Fibroblast of lung (primary cell): ENCODE results near the gene CNNM2. TPM values are rescaled to one million over a fixed set of nuclear protein-coding genes. Genes with fewer than 3 reads are reported as not detected.

ENCODE experiments used
- DNase-seq, 2 donors: peaks; one replicate each; pipeline versions ENCODE4 v3.0.0 to v3.0.0-alpha.2; 2010; ENCODE audit warnings: low read depth in 2 of 2
- H2AFZ ChIP-seq: 2 replicates; pipeline ENCODE4 v1.5.1; 2012; ENCODE audit warnings: low read length, control low read depth, inconsistent platforms
- H3K27ac ChIP-seq: 2 replicates; pipeline ENCODE4 v1.5.1; 2011; ENCODE audit warnings: low read length, control low read depth; ENCODE audit not compliant: insufficient read depth
- H3K27me3 ChIP-seq: 2 replicates; pipeline ENCODE4 v1.5.1; 2011; ENCODE audit warnings: mild to moderate bottlenecking, low read length; ENCODE audit not compliant: control insufficient read depth, insufficient read depth
- H3K36me3 ChIP-seq: 2 replicates; pipeline ENCODE4 v1.5.1; 2011; ENCODE audit warnings: low read length; ENCODE audit not compliant: control insufficient read depth, insufficient read depth
- H3K4me1 ChIP-seq: 2 replicates; pipeline ENCODE4 v1.5.1; 2011; ENCODE audit warnings: low read length; ENCODE audit not compliant: control insufficient read depth, insufficient read depth; ENCODE audit errors: extremely low read depth
- H3K4me2 ChIP-seq: 2 replicates; pipeline ENCODE4 v1.5.1; 2011; ENCODE audit warnings: low read length, control low read depth; ENCODE audit not compliant: insufficient read depth; ENCODE audit errors: extremely low read depth
- H3K4me3 ChIP-seq, 4 experiments: fragments of 200-600 bp in 1 of 4; sonication (generic) in 1 of 4; replicated peaks in 1 of 4; 2 replicates each; pipeline ENCODE4 v1.5.1; 2011 to 2016; ENCODE audit warnings: low read length in 4 of 4, low read depth in 3 of 4, mild to moderate bottlenecking in 3 of 4, control low read depth in 2 of 4, inconsistent platforms in 1 of 4, mixed read lengths in 1 of 4; ENCODE audit not compliant: insufficient read depth in 1 of 4; ENCODE audit errors: control extremely low read depth in 1 of 4
- H3K79me2 ChIP-seq: 2 replicates; pipeline ENCODE4 v1.5.1; 2012; ENCODE audit warnings: mild to moderate bottlenecking, low read length, inconsistent platforms; ENCODE audit not compliant: control insufficient read depth, insufficient read depth
- H3K9ac ChIP-seq: 2 replicates; pipeline ENCODE4 v1.5.1; 2011; ENCODE audit warnings: mild to moderate bottlenecking, low read length, control low read depth; ENCODE audit not compliant: insufficient read depth
- H3K9me3 ChIP-seq: 2 replicates; pipeline ENCODE4 v1.5.1; 2012; ENCODE audit warnings: low read depth, low read length; ENCODE audit not compliant: control insufficient read depth, insufficient read depth
- H4K20me1 ChIP-seq: 2 replicates; pipeline ENCODE4 v1.5.1; 2011; ENCODE audit warnings: low read length; ENCODE audit not compliant: control insufficient read depth, insufficient read depth; ENCODE audit errors: extremely low read depth
- EZH2 ChIP-seq: IDR thresholded peaks from 2 replicates; pipeline ENCODE4 v1.5.1; 2012; ENCODE audit warnings: low read length, control low read depth, mild to moderate bottlenecking; ENCODE audit errors: missing control alignments
- polyA plus RNA-seq, 2 donors: library from polyadenylated mRNA; depleted of rRNA in 1 of 2; stranded (reverse) in 1 of 2; unstranded in 1 of 2; fragments of >200 nt; gene quantifications; 2 replicates each; pipeline ENCODE4 v1.2.1, GENCODE V29; 2011 to 2012; ENCODE audit warnings: missing spikeins in 1 of 2
- total RNA-seq: library from RNA; depleted of rRNA; stranded (reverse); fragments of >200 nt; gene quantifications from 2 replicates; pipeline ENCODE4 v1.2.1, GENCODE V29; 2014
- TF ChIP-seq, protein P1 (sequence below), 2 donors: IDR thresholded peaks in 1 of 2; conservative IDR thresholded peaks in 1 of 2; 1 replicate in 1 of 2; 2 replicates in 1 of 2; pipeline ENCODE4 v1.5.1; 2011 to 2012; ENCODE audit warnings: low read length in 2 of 2, control low read depth in 1 of 2, inconsistent platforms in 1 of 2, low read depth in 1 of 2, mild to moderate bottlenecking in 1 of 2

The CNNM2 gene
- total and polyA plus RNA-seq, 2 donors (not counting 1 experiment from before 2014, with no cell fraction given) = 3.4 to 6.1 TPM

DNA sequence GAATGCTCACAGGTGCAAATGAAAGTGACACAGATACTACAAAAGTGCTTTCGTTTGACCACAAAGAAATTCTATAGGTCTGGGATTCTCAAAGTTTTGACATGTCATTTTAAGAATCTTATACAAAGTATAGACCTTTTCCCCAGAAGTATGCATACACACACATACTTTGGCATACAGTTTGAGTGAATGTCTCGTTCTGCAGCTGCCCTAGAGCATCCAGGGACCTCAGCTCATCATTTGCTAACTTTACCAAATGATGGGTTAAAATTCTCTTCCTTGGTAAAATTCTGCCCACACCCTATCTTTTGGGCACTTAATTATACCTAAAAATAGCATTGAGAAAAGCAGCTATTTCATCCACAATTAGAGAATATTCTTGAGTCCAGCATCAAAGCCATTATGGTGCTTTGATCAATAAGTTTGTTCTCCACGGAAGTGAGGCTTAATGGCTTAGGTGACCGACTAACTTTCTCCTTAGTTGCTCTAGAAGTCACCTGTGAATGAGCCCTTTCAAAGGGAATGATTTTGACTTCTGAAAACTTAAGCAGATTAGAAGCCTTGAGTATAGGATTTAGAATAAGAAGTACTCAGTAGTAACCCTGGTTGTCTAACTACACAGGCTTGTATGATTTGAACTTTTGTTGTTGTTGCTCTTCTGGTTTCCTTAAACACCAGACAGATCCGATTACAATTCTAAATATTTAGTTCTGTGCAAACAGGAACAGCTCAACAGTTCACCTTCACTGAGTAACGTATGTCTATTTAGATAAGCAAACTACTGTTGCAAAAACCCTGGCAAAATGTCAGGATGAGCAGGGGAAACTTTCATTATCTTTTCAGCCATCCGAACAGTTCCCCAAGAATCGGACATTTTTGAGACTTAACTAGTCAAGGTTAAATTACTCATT lies 70.6 kb downstream of the CNNM2 start:
- Histone ChIP-seq H3K27me3 (no peaks in the 10 kb centered on the region), H2AFZ (no peak overlapping the region), H3K36me3 (no peaks in the 10 kb centered on the region), H3K9ac (no peak overlapping the region), H3K4me3 (no peak overlapping the region), H3K9me3 (no peaks in the 10 kb centered on the region), H3K4me2 (no peak overlapping the region), H4K20me1 (no peaks in the 10 kb centered on the region), H3K4me1 (no peaks in the 10 kb centered on the region), H3K79me2 (no peaks in the 10 kb centered on the region), H3K27ac (no peak overlapping the region)
- no peak for TF ChIP-seq EZH2
- TF ChIP-seq, protein P1, sequence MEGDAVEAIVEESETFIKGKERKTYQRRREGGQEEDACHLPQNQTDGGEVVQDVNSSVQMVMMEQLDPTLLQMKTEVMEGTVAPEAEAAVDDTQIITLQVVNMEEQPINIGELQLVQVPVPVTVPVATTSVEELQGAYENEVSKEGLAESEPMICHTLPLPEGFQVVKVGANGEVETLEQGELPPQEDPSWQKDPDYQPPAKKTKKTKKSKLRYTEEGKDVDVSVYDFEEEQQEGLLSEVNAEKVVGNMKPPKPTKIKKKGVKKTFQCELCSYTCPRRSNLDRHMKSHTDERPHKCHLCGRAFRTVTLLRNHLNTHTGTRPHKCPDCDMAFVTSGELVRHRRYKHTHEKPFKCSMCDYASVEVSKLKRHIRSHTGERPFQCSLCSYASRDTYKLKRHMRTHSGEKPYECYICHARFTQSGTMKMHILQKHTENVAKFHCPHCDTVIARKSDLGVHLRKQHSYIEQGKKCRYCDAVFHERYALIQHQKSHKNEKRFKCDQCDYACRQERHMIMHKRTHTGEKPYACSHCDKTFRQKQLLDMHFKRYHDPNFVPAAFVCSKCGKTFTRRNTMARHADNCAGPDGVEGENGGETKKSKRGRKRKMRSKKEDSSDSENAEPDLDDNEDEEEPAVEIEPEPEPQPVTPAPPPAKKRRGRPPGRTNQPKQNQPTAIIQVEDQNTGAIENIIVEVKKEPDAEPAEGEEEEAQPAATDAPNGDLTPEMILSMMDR (conservative IDR thresholded peaks at IDR 0.05 in 1 of 2, IDR thresholded peaks at IDR 0.05 in 1 of 2; ENCODE audit: low read depth in 1 of 2, low read length in 2 of 2) = no peak
- DNase-seq = peak; percentile 21 to 46

DNA sequence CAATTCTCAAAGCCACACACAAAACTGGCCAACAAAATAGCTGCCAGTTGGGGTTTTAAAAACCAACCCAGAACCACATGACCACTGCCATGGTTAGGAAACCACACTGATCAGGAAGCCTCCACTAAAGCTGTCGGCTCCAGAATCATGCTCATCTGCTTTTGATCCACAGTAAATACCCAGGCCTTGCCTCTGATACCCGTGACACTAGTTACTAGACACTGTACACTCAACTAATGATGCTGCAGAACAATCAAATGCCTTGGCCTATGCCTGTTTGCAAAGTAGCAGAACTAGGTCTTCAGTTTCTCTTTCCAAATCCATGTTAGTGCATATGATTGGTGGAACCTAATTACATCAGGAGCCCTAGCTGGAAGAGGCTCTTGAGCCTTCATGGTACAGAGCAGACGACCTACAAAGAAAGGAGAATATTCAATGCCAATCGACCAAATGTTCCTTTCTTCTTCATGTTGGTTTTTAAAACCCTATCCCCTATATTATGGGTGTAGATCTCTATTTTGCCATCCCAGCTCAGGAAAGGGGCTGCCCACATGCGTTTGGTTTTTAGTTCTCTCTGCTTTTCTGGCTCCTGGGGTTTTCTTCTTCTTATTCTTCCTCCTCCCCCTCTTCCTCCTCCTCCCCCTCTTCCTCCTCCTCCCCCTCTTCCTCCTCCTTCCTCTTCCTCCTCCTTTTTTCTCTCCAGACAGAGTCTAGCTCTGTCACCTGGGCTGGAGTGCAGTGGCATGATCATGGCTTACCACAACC lies 76.6 kb downstream of the CNNM2 start:
- Histone ChIP-seq H3K4me2 (no peak overlapping the region), H2AFZ (no peak overlapping the region), H3K4me1 (no peaks in the 10 kb centered on the region), H3K36me3 (no peaks in the 10 kb centered on the region), H3K79me2 (no peaks in the 10 kb centered on the region), H4K20me1 (no peaks in the 10 kb centered on the region), H3K4me3 (no peak overlapping the region), H3K27ac (no peak overlapping the region), H3K9ac (no peak overlapping the region), H3K9me3 (no peaks in the 10 kb centered on the region), H3K27me3 (no peaks in the 10 kb centered on the region)
- no peak for DNase-seq
- TF ChIP-seq EZH2 = no peak

DNA sequence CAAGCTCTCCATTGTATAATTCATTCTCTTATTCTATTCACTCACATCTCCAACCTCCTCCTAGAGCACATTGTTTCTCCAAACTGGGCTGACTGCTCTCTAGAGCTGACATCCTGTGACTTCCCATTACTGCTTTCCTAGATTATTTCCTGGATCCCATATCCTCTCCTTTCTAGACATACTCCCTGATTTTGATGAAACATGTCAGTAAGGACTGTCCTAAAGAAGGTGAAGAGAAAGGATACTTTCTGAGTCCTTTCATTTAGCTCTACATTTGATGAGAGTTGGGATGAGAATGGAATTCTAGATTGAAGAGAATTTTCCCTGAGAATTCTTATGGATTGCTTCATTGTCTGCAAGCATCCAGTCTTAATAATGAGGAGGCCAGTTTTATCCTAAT lies 78.8 kb downstream of the CNNM2 start:
- Histone ChIP-seq H3K36me3 (no peaks in the 10 kb centered on the region), H3K4me3 (no peak overlapping the region), H3K27me3 (no peaks in the 10 kb centered on the region), H3K79me2 (no peaks in the 10 kb centered on the region), H3K4me2 (no peak overlapping the region), H3K9ac (no peak overlapping the region), H3K9me3 (no peaks in the 10 kb centered on the region), H4K20me1 (no peaks in the 10 kb centered on the region), H3K27ac (no peak overlapping the region), H2AFZ (no peak overlapping the region), H3K4me1 (no peaks in the 10 kb centered on the region)
- DNase-seq = no peak
- TF ChIP-seq, protein P1 (conservative IDR thresholded peaks at IDR 0.05 in 1 of 2, IDR thresholded peaks at IDR 0.05 in 1 of 2; ENCODE audit: low read depth in 1 of 2, low read length in 2 of 2) = no peak
- TF ChIP-seq EZH2 = no peak
